Measurements from ENCODE around the gene KCNMB3.

DNA sequence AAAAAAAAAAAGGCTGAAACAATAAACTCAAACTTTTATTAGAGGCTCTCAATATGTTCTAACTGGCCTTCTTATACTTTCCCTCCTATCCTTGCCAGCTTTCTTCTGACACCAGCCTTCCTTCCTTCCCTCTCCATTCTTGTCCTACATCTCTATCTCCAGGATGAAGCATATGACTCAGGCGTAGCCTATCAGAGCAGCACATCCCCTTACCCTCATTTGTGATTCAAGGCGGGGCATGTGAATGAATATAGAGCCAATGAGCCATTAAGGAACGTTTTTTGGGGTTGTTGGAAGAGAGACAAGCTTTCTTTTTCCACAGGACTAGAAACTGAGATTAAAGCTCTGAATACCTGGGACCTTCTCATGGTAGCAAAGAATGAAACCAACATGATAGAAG, 25.1 kb upstream of the KCNMB3 start:
- TF ChIP-seq TCF7L2 (IDR thresholded peaks at IDR 0.05; ENCODE audit: borderline replicate concordance, extremely low read depth, insufficient read depth, insufficient read length) (no peak), FOSL1 (IDR thresholded peaks at IDR 0.05; ENCODE audit: low read depth) (no peak), YY1 (IDR thresholded peaks at IDR 0.05; ENCODE audit: extremely low read depth, insufficient replicate concordance, low read depth, low read length) (no peak), SIN3A (IDR thresholded peaks at IDR 0.05; ENCODE audit: low read depth) (no peak), POLR2A (IDR thresholded peaks at IDR 0.05; ENCODE audit: borderline replicate concordance, extremely low read depth, insufficient read depth, insufficient read length) (no peak), POLR2AphosphoS5 (IDR thresholded peaks at IDR 0.05; ENCODE audit: low read depth, low read length) (no peak), RAD21 (IDR thresholded peaks at IDR 0.05; ENCODE audit: low read depth) (no peak), JUND (IDR thresholded peaks at IDR 0.05) (no peak), EZH2phosphoT487 (IDR thresholded peaks at IDR 0.05; ENCODE audit: borderline replicate concordance) (no peak), EZH2 (IDR thresholded peaks at IDR 0.05) (no peak), ZFX (IDR thresholded peaks at IDR 0.05) (no peak)
- TF ChIP-seq, protein P1, sequence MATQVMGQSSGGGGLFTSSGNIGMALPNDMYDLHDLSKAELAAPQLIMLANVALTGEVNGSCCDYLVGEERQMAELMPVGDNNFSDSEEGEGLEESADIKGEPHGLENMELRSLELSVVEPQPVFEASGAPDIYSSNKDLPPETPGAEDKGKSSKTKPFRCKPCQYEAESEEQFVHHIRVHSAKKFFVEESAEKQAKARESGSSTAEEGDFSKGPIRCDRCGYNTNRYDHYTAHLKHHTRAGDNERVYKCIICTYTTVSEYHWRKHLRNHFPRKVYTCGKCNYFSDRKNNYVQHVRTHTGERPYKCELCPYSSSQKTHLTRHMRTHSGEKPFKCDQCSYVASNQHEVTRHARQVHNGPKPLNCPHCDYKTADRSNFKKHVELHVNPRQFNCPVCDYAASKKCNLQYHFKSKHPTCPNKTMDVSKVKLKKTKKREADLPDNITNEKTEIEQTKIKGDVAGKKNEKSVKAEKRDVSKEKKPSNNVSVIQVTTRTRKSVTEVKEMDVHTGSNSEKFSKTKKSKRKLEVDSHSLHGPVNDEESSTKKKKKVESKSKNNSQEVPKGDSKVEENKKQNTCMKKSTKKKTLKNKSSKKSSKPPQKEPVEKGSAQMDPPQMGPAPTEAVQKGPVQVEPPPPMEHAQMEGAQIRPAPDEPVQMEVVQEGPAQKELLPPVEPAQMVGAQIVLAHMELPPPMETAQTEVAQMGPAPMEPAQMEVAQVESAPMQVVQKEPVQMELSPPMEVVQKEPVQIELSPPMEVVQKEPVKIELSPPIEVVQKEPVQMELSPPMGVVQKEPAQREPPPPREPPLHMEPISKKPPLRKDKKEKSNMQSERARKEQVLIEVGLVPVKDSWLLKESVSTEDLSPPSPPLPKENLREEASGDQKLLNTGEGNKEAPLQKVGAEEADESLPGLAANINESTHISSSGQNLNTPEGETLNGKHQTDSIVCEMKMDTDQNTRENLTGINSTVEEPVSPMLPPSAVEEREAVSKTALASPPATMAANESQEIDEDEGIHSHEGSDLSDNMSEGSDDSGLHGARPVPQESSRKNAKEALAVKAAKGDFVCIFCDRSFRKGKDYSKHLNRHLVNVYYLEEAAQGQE (IDR thresholded peaks at IDR 0.05; ENCODE audit: low read depth), result no peak
- TF ChIP-seq, protein P2, sequence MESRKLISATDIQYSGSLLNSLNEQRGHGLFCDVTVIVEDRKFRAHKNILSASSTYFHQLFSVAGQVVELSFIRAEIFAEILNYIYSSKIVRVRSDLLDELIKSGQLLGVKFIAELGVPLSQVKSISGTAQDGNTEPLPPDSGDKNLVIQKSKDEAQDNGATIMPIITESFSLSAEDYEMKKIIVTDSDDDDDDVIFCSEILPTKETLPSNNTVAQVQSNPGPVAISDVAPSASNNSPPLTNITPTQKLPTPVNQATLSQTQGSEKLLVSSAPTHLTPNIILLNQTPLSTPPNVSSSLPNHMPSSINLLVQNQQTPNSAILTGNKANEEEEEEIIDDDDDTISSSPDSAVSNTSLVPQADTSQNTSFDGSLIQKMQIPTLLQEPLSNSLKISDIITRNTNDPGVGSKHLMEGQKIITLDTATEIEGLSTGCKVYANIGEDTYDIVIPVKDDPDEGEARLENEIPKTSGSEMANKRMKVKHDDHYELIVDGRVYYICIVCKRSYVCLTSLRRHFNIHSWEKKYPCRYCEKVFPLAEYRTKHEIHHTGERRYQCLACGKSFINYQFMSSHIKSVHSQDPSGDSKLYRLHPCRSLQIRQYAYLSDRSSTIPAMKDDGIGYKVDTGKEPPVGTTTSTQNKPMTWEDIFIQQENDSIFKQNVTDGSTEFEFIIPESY (IDR thresholded peaks at IDR 0.05; ENCODE audit: extremely low read depth, insufficient replicate concordance, low read length), result no peak
- TF ChIP-seq, protein P3, sequence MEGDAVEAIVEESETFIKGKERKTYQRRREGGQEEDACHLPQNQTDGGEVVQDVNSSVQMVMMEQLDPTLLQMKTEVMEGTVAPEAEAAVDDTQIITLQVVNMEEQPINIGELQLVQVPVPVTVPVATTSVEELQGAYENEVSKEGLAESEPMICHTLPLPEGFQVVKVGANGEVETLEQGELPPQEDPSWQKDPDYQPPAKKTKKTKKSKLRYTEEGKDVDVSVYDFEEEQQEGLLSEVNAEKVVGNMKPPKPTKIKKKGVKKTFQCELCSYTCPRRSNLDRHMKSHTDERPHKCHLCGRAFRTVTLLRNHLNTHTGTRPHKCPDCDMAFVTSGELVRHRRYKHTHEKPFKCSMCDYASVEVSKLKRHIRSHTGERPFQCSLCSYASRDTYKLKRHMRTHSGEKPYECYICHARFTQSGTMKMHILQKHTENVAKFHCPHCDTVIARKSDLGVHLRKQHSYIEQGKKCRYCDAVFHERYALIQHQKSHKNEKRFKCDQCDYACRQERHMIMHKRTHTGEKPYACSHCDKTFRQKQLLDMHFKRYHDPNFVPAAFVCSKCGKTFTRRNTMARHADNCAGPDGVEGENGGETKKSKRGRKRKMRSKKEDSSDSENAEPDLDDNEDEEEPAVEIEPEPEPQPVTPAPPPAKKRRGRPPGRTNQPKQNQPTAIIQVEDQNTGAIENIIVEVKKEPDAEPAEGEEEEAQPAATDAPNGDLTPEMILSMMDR (IDR thresholded peaks at IDR 0.05 in 2 of 3, conservative IDR thresholded peaks at IDR 0.05 in 1 of 3; ENCODE audit: borderline replicate concordance in 1 of 3, insufficient read depth in 1 of 3, low read depth in 2 of 3, low read length in 2 of 3), result no peak

Data from HCT116 (cell line).